ENCODE data around the gene CERS6. TPM values are rescaled to one million over a fixed set of nuclear protein-coding genes. Genes with fewer than 3 reads are reported as not detected.

The CERS6 gene
- total RNA-seq, 4 donors from 2014 or later = 46.6 to 67.7 (median 53.6) TPM

- H3K27ac ChIP-seq (replicated peaks in 1 of 4) = no peak overlapping the region
- no peaks in the 10 kb centered on the region for H3K27me3 ChIP-seq
- intact Hi-C loops (cut with DNase I) = no loop called here
- no peak overlapping the region for H3K4me3 ChIP-seq
- peaks cover 0 to 15% (median 5%) of the 10 kb centered on the region in 4 donors for H3K9me3 ChIP-seq
- H3K36me3 ChIP-seq = no peaks in the 10 kb centered on the region
- WGBS = 95% methylated on average over 4 of the region's 4 CpGs
- DNase-seq (ENCODE audit: extremely low spot score) = no peak
- no peak for TF ChIP-seq EP300 (IDR thresholded peaks at IDR 0.05)
- no peak for TF ChIP-seq CTCF (IDR thresholded peaks at IDR 0.05)
- no peak for TF ChIP-seq POLR2A (IDR thresholded peaks at IDR 0.05; ENCODE audit: low read depth)
- no peak for TF ChIP-seq POLR2AphosphoS5 (IDR thresholded peaks at IDR 0.05)
- peaks cover 0 to 8% (median 2%) of the 10 kb centered on the region in 4 donors for H3K4me1 ChIP-seq
Measured at GRCh38 chr2:168603439-168603961, 147.4 kb downstream of the CERS6 start.

- H3K36me3 ChIP-seq = no peaks in the 10 kb centered on the region
- no peak overlapping the region for H3K4me3 ChIP-seq
- no peak for TF ChIP-seq POLR2AphosphoS5 (IDR thresholded peaks at IDR 0.05)
- TF ChIP-seq POLR2A (IDR thresholded peaks at IDR 0.05; ENCODE audit: low read depth) = no peak
- no peak for TF ChIP-seq CTCF (IDR thresholded peaks at IDR 0.05)
- no peak for TF ChIP-seq EP300 (IDR thresholded peaks at IDR 0.05)
- H3K4me1 ChIP-seq = peaks cover 0 to 8% (median 2%) of the 10 kb centered on the region in 4 donors
- 78% methylated on average over 2 of the region's 2 CpGs for WGBS
- intact Hi-C loops (cut with DNase I) = no loop called here
- no peak overlapping the region for H3K27ac ChIP-seq (replicated peaks in 1 of 4)
- H3K9me3 ChIP-seq = peaks cover 0 to 15% (median 5%) of the 10 kb centered on the region in 4 donors
- no peak for DNase-seq (ENCODE audit: extremely low spot score)
- H3K27me3 ChIP-seq = no peaks in the 10 kb centered on the region
Measured at GRCh38 chr2:168604252-168604651, 148.2 kb downstream of the CERS6 start.

- DNase-seq (ENCODE audit: extremely low spot score) = no peak
- WGBS = 84% methylated on average over 2 of the region's 2 CpGs
- Histone ChIP-seq H3K4me1 (peaks cover 0 to 22% (median 9%) of the 10 kb centered on the region in 4 donors), H3K27ac (replicated peaks in 1 of 4) (no peak overlapping the region), H3K27me3 (no peaks in the 10 kb centered on the region), H3K36me3 (no peaks in the 10 kb centered on the region), H3K9me3 (peaks cover 0 to 15% (median 5%) of the 10 kb centered on the region in 4 donors), H3K4me3 (no peak overlapping the region)
- TF ChIP-seq POLR2A (IDR thresholded peaks at IDR 0.05; ENCODE audit: low read depth) (no peak), EP300 (IDR thresholded peaks at IDR 0.05) (no peak), CTCF (IDR thresholded peaks at IDR 0.05) (no peak), POLR2AphosphoS5 (IDR thresholded peaks at IDR 0.05) (no peak)
- intact Hi-C loops (cut with DNase I) = no loop called here
Measured at GRCh38 chr2:168607992-168608391, 151.9 kb downstream of the CERS6 start.

- peaks cover 0 to 15% (median 5%) of the 10 kb centered on the region in 4 donors for H3K9me3 ChIP-seq
- DNase-seq (ENCODE audit: extremely low spot score) = no peak
- no peak overlapping the region for H3K4me3 ChIP-seq
- no peaks in the 10 kb centered on the region for H3K36me3 ChIP-seq
- intact Hi-C loops (cut with DNase I) = no loop called here
- TF ChIP-seq POLR2AphosphoS5 (IDR thresholded peaks at IDR 0.05) = no peak
- no peak for TF ChIP-seq POLR2A (IDR thresholded peaks at IDR 0.05; ENCODE audit: low read depth)
- TF ChIP-seq CTCF (IDR thresholded peaks at IDR 0.05) = no peak
- no peak for TF ChIP-seq EP300 (IDR thresholded peaks at IDR 0.05)
- peaks cover 0 to 22% (median 8%) of the 10 kb centered on the region in 4 donors for H3K4me1 ChIP-seq
- H3K27me3 ChIP-seq = no peaks in the 10 kb centered on the region
- no peak overlapping the region for H3K27ac ChIP-seq (replicated peaks in 1 of 4)
Measured at GRCh38 chr2:168608796-168609195, 152.7 kb downstream of the CERS6 start.

GRCh38 chr2:168611091-168611490 is 155.0 kb downstream of the CERS6 start:
- intact Hi-C loops (cut with DNase I) = no loop called here
- Histone ChIP-seq H3K36me3 (no peaks in the 10 kb centered on the region), H3K4me3 (no peak overlapping the region), H3K9me3 (no peaks in the 10 kb centered on the region), H3K27ac (replicated peaks in 1 of 4) (no peak overlapping the region), H3K4me1 (peaks cover 0 to 22% (median 8%) of the 10 kb centered on the region in 4 donors), H3K27me3 (no peaks in the 10 kb centered on the region)
- DNase-seq (ENCODE audit: extremely low spot score) = no peak
- TF ChIP-seq POLR2A (IDR thresholded peaks at IDR 0.05; ENCODE audit: low read depth) (no peak), POLR2AphosphoS5 (IDR thresholded peaks at IDR 0.05) (no peak), CTCF (IDR thresholded peaks at IDR 0.05) (no peak), EP300 (IDR thresholded peaks at IDR 0.05) (no peak)

All from esophagus muscularis mucosa (tissue), 4 donors.